ENCODE data around the gene SLC12A3.

DNA sequence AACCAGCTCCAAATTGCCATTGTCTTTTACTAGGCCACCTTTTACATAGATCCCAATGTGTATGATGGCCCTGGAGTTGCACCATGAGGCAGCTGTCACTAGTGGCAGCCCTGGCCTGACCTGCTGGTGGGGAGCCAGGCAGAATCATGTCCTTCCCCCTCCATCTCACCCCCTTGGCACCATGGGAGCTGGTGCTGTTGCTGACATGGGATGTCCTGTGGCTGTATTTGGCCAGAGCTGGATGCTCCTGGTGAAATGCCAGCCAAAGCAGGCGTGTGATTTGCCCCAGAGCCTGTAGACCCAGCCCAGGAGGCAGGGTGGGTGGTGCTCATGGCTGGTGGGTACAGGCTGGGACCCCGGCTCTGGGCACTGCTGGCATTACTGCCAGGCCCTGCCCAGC is 18.6 kb downstream of the SLC12A3 start:
- TF ChIP-seq CTCF (IDR thresholded peaks at IDR 0.05): no peak
- no peak for TF ChIP-seq POLR2A (IDR thresholded peaks at IDR 0.05)

Measured in adrenal gland (tissue), 5 donors.